ENCODE data around the gene MCUB.

The MCUB gene

DNA sequence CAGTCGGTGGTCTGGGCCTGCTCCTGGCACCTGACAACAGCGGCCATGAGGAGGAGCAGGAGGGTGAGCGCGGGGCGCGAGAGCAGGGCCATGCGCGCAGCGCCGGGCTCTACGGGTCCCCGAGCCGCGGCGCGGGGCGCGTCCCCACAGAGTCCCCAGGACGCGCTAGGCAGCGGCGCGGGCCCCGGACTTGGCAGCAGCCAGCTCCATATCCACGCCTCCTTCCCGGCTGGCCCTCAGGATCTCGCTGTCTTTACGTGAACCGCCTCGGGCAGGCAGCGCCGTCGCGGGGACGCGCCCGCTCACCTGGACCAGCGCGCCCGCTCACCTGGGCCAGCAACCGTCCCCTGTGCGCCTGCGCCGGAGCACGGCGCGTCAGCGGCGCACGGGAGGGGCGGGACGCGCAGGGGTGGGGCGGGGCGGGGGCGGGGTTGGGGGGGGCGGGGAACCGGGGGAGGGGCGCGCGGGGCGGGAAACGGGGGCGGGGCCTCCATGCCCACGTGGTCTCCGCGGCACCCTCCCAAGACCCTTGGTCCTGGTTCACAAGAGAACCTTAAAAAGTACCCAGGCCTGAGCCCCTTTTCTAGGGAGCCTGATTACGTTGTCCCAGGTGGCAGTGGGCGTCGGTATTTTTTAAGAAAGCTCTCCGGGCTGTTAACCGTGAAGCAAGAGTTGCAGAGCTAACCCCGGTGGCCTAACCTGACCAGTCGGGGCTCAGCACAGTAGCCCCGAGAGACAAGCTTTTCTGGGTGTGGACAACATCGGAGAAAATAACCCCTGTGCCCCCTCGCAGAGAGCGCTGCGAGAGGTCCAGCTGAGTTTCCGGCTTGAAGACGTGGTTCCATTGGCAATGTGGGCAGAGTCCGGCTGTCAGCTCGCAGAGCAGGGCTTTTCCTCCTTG is 169.9 kb downstream of the MCUB start, which contains the start of gene PLA2G12A:
PLA2G12A (minus strand) TSS at position 353 of the 901 bp plus-strand sequence; CDS start at position 92, 261 bp downstream.
- no peak for DNase-seq (ENCODE audit: low read depth)

DNA sequence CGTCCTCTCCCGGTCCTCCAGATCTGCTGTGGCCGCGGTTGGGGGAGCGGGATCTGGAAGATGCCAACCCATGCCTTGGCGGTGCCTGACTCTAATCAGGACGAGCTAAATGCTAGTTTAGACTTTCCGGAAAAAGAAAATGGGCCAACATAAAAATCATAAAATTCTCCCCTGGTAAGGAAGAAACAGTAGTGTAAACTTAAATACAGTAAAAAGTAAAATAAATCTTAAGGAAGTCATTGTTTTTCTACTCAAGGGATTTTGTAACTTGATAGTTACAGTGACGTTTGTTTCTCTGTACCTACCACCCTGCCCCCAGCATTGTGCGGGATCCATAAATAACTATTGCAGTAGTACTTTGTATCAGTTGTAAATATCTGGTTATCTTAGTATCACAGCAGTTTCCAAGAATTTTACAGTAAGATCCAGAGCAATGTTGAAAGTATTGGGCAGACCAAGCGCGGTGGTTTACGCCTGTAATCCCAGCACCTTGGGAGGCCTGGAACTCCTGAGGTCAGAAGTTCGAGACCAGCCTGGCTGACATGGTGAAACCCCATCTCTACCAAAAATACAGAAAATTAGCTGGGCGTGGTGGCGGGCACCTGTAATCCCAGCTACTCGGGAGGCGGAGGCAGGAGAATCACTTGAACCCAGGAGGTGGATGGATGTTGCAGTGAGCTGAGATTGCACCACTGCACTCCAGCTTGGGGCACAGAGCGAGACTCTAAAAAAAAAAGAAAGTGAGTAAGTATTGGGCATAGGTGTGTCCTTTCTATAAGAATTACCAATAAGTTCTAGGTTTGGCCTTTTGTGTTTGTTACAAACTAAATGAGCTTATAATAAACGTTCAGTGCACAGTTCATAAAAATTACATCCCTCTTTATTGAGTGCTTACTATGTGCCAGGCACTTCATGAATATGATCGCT is 170.8 kb downstream of the MCUB start:
- DNase-seq (ENCODE audit: low read depth), result no peak

DNA sequence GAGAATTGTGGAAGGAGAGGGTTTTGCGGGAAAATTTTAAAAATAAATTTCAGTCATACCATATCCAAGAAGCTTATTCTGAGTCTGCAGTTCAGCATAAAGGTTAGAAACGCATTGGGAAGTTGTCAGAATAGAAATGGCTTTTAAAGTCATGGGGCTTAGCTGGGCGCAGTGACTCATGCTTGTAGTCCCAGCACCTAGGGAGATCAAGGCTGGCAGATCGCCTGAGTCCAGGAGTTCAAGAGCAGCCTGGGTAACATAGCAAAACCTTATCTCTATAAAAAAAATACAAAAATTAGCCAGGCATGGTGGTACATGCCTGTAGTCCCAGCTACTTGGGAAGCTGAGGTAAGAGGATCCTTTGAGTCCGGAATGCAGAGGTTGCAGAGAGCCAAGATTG is 173.7 kb downstream of the MCUB start:
- no peak for DNase-seq (ENCODE audit: low read depth)

DNA sequence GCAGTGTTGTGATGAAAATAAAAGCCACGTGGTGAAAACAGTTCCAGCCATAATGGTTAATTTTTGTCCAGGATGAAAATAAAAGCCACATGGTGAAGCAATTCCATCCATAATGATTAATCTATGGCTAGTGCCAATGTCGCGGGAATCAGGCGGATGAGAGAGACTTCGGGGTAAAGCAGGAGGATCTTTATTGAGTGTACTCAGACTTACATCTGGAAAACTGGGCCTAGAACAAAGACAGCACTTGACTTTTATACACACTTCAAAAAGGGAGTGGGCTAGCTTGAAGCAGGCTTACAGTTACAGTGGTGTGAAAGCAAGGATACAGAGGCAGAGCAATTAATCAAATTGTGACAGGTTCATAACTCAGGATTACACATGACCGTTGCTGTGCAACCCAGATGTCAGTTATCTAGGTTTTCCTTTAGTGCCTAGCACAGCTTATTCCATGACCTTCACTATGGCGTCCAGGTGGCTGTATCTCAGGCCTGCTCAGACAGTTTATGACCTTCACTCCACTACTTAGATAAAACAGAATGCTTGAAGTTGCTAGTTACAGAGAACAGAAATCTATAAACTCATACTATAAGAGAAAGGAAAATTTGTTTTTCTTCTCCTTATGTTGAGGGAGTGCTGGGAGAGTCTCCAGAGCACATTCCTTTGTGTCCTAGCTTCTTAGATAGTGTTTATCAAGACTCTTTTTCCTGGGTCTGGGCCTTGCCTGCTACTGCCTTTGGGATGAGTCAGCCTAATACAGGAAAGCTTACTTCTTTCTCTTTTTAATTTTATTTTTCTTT is 175.7 kb downstream of the MCUB start:
- no peak for DNase-seq (ENCODE audit: low read depth)
